Fibroblast of pulmonary artery (primary cell): Measurements from ENCODE around the gene STX16.

Experiments
- DNase-seq: peaks from one replicate; pipeline ENCODE4 v3.0.0-alpha.2; 2010; ENCODE audit warnings: low read depth
- H3K4me3 ChIP-seq: replicated peaks from 2 replicates; pipeline ENCODE4 v1.5.1; 2011; ENCODE audit warnings: low read depth, mild to moderate bottlenecking, control low read depth, low read length, moderate library complexity
- TF ChIP-seq, protein P1 (sequence below): IDR thresholded peaks from 2 replicates; pipeline ENCODE4 v1.5.1; 2011; ENCODE audit warnings: mild to moderate bottlenecking, control low read depth, low read length, inconsistent platforms; ENCODE audit errors: missing control alignments

The STX16 gene

DNA sequence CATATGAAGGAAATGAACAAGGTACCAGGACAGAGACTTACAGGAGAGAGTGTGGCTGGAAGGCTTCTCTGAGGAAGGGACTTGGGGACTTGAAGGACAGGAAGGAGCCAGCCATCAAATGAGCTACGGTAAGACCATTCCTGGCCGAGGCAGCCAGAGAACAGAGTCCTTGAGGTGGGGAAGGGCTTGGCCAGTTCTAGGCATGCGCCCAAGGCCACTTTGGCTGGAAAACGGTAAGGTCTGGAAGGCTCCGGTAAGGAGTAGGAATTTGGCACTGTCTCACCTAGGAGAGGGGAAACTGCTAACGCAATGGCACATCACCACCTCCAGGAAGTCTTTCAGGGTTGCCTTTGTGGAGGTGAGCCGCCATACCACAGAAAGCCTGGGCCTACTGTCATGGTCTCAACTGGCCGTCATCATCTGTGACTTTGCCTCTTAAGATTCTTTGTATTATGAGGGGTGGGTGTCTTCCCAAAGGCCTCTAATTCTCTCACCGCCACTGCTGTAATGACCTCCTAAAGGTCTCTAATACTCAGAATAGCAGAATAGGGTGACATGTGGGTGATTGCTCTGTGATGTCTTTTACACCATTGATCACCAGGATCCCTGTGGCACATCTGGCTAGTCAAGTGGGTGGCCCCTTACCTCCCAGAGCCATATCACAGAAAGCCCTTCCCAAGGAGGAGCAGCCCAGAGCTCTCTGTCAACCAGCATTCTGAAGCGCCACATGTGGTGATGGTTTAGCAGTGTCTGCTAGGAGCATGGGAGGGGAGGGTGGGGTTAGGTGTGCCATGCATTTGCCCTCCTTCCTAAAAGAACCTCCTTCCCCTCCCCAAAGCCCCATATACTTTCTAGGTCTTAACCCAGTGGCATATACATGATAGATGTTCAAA lies 17.7 kb upstream of the STX16 start:
- no peak overlapping the region for H3K4me3 ChIP-seq
- no peak for DNase-seq
- TF ChIP-seq, protein P1, sequence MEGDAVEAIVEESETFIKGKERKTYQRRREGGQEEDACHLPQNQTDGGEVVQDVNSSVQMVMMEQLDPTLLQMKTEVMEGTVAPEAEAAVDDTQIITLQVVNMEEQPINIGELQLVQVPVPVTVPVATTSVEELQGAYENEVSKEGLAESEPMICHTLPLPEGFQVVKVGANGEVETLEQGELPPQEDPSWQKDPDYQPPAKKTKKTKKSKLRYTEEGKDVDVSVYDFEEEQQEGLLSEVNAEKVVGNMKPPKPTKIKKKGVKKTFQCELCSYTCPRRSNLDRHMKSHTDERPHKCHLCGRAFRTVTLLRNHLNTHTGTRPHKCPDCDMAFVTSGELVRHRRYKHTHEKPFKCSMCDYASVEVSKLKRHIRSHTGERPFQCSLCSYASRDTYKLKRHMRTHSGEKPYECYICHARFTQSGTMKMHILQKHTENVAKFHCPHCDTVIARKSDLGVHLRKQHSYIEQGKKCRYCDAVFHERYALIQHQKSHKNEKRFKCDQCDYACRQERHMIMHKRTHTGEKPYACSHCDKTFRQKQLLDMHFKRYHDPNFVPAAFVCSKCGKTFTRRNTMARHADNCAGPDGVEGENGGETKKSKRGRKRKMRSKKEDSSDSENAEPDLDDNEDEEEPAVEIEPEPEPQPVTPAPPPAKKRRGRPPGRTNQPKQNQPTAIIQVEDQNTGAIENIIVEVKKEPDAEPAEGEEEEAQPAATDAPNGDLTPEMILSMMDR, result no peak

DNA sequence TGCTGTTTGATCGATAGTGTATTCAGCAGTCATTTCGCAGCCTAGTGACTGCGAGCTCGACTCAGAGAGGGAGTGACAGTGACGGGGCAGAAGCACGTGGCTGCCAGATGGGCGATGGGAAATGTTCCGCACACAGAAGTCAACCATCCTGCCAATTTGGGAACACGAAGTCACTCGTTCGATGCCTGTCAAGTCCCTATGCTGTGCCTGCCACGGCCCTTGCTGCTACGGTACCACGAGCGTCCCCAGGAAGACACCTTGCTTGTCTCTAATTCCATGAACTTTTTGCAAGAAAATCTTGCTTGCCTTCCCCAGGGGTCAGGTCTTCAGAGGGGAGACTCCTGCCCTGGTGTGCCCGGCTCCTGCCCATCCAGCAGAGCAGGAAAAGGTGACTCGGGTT lies 17.0 kb upstream of the STX16 start:
- no peak overlapping the region for H3K4me3 ChIP-seq
- TF ChIP-seq, protein P1, result no peak
- DNase-seq, result no peak

- TF ChIP-seq, protein P1, result no peak
- no peak overlapping the region for H3K4me3 ChIP-seq
- DNase-seq, result peak; percentile 55
Measured at GRCh38 chr20:58634521-58635278, 16.4 kb upstream of the STX16 start.

GRCh38 chr20:58635279-58635665 lies 15.8 kb upstream of the STX16 start:
- no peak for DNase-seq
- H3K4me3 ChIP-seq, result no peak overlapping the region
- TF ChIP-seq, protein P1, result no peak

DNA sequence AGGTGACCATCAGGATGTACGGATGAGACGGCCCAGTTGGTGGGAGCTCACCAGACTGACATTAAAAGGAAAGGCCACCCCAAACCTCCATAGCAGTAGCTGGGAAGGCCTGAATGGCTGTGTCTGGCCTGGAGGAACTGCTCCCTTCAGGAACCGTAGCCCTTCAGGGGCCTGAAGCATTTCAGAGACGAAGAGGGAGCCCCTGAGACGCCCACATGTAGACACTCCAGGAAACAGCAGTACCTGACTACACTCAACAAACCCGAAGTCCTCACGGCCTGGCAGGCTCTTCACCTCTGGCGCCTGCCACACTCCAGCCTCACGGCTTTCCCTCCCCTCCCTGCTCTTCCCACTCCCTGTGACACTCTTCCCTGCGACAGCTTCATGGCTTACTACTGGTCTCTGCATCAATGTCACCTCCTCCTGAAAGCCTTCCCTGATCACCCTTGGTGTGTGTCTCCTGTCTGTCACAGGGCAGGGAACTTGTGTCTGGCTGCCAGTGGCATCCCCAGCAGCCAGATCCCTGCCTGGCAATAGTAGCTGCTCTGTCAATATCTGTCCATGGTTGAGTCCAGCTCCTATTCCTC lies 14.6 kb upstream of the STX16 start:
- TF ChIP-seq, protein P1, result no peak
- H3K4me3 ChIP-seq, result no peak overlapping the region
- DNase-seq, result no peak

- DNase-seq, result no peak
- TF ChIP-seq, protein P1, result peak; percentile 36
- H3K4me3 ChIP-seq, result no peak overlapping the region
Measured at GRCh38 chr20:58636983-58637421, 14.1 kb upstream of the STX16 start.
